ENCODE measurements around the gene KCTD6. TPM values are rescaled to one million over a fixed set of nuclear protein-coding genes. Genes with fewer than 3 reads are reported as not detected.

Gene KCTD6
- polyA plus RNA-seq, 1 donor = 39.8 TPM

DNA sequence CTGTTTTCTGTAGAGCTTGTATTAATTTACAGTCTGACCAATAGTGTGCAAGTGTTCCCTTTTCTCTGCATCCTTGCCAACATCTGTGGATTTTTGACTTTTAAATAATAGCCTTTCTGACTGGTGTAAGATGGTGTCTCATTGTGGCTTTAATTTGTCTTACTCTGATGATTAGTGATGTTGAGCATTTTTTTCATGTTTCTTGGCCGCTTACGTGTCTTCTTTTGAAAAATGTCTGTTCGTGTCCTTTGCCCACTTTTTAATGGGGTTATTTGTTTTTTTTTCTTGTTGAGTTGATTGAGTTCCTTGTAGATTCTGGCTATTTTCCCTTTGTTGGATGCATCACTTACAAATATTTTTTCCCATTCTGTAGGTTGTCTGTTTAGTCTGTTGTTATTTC is 52.6 kb downstream of the KCTD6 start:
- no peak for DNase-seq

DNA sequence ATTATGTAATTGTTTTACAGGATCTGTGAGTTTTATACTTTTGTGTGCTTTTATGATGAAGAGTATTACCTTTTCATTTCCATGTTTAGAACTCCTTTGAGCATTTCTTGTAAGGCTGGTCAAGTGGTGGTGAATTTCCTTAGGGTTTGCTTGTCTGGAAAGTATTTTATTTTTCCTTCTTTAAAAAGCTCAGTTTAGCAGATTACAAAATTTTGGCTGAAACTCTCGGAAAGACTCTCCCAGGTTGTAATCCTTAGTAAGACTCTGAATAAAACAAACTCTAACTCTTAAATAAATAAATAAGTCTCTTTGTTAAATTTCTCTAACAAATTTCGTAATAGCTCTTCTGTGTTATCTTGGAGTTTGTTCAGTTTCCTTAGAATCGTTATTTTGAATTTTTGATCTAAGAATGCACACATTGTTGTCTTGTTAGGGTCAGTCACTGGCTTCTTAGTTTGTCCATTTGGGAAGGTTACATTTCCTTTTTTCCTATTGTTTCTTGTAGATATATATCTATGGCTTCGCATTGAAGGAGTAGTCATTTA is 59.8 kb downstream of the KCTD6 start:
- no peak for DNase-seq

Other genes with a start within 250 kb of the KCTD6 start
- gene RPP14, start 185.9 kb upstream of the KCTD6 start, polyA plus RNA-seq (ENCODE audit: insufficient read length) = 27.4 TPM
- 15.1 TPM for gene HTD2, start 185.6 kb upstream of the KCTD6 start, polyA plus RNA-seq (ENCODE audit: insufficient read length)
- 32.5 TPM for gene PXK, start 159.2 kb upstream of the KCTD6 start, polyA plus RNA-seq (ENCODE audit: insufficient read length)
- gene PDHB, start 58.3 kb upstream of the KCTD6 start, polyA plus RNA-seq (ENCODE audit: insufficient read length) = 117 TPM
- 38.6 TPM for gene ACOX2, start 45.1 kb downstream of the KCTD6 start, polyA plus RNA-seq (ENCODE audit: insufficient read length)
- 4.2 TPM for gene FAM107A, start 85.3 kb downstream of the KCTD6 start, polyA plus RNA-seq (ENCODE audit: insufficient read length)
- 0.91 TPM for gene FAM3D, start 174.7 kb downstream of the KCTD6 start, polyA plus RNA-seq (ENCODE audit: insufficient read length)

All from left kidney (tissue), 2 donors.